GM18868 (cell line): ENCODE results near the gene KRT7.

ENCODE experiments used
- ATAC-seq: cut with Tn5 transposase; IDR thresholded peaks from one replicate; pipeline ENCODE4 v1.9.1; 2021; ENCODE audit warnings: mild to moderate bottlenecking, moderate library complexity; ENCODE audit not compliant: unreplicated experiment

Gene KRT7

DNA sequence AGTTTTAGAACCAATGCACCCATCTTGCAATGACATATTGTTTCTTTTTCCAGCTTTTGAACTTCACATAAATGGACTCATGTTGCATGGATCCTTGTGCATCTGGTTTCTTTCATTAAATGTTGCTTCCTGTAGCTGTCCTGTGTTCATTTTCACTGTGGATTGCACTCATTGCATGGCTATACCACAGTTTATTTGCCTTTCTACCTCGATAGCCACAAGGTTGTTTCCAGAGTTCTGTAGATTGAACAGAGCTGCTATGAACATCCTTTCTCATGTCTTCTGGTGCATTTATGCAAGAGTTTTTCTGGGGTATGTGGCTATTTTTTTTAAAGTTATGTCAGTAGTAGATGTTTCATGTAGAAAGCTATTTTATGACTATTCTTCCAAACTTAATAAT, 61.8 kb downstream of the KRT7 start:
- no peak for ATAC-seq

DNA sequence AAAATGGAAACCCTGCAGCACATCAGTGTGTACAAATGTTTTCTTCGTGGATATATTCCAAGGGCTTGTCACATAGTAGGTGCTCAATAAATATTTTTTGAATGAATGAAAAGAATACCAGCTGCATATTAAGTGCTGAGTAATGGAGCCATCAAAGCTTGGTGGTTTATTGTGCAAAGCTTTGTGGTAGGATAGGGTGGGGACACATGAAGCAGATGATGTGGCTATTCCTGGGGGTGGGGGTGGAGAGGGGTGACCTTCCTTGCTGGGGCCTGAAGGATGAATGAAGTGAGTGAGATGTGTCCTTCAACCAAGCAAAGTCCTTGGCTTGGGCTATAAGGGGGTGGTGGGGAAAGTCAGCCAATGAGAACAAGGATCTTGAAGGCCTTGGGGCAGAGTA, 62.6 kb downstream of the KRT7 start:
- ATAC-seq: no peak

GRCh38 chr12:52296572-52297215, 63.7 kb downstream of the KRT7 start:
- ATAC-seq: no peak
